Omental fat pad (tissue), 4 donors: ENCODE results near the gene NOTCH3. TPM values are rescaled to one million over a fixed set of nuclear protein-coding genes. Genes with fewer than 3 reads are reported as not detected.

ENCODE experiments used
- ATAC-seq: fragments of 150-250 bp; one replicate; pipeline ENCODE4 v1.9.1; 2016; ENCODE audit warnings: mild to moderate bottlenecking, moderate library complexity; ENCODE audit not compliant: low FRiP score
- DNase-seq: peaks from one replicate; pipeline ENCODE4 v3.0.0-alpha.2; 2019; ENCODE audit warnings: low spot score
- CTCF ChIP-seq, 3 donors: fragments of 450-650 bp; IDR thresholded peaks; one replicate each; pipeline ENCODE4 v1.5.1; 2016 to 2017; ENCODE audit warnings: antibody characterized with exemption in 3 of 3, mild to moderate bottlenecking in 3 of 3, moderate library complexity in 2 of 3
- total RNA-seq, 4 donors: library from RNA; depleted of rRNA; stranded (reverse); fragments of >200 nt; gene quantifications; one replicate each; pipeline ENCODE4 v1.1.0, GENCODE V29; 2016

The NOTCH3 gene
- total RNA-seq, 4 donors from 2014 or later: 6.1 to 82.8 (median 24.4) TPM

DNA sequence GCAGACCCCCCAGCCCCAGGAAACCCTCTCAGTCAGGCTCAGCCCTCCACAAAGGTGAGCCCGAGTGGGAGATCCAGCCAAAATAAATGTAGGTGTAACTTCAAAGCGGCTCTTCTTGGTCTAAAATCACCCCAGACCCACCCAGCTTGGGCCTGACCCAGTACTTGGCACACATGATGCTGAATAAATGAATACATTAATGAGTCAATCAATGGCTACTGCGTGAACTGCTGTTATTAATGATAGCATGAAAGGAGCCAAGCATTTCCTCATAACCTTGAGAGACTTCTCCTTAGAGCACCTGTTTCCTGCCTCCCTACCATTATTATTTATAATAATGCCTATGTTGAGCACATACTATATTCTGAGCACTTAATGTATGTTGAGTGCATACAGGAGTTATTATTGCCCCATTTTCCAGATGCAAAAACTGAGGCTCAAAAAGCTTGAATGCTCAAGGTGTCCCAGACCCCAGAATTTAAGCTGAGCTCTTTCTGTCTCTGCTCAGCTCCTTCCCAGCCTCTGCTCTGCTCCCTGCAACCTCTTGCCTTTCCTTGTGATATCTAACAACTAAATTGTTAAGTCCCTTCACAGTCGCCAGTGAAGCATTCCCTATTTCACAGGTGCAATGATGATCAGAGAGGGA lies 4.3 kb downstream of the NOTCH3 start:
- no peak for TF ChIP-seq CTCF (IDR thresholded peaks at IDR 0.05)
- DNase-seq: no peak

DNA sequence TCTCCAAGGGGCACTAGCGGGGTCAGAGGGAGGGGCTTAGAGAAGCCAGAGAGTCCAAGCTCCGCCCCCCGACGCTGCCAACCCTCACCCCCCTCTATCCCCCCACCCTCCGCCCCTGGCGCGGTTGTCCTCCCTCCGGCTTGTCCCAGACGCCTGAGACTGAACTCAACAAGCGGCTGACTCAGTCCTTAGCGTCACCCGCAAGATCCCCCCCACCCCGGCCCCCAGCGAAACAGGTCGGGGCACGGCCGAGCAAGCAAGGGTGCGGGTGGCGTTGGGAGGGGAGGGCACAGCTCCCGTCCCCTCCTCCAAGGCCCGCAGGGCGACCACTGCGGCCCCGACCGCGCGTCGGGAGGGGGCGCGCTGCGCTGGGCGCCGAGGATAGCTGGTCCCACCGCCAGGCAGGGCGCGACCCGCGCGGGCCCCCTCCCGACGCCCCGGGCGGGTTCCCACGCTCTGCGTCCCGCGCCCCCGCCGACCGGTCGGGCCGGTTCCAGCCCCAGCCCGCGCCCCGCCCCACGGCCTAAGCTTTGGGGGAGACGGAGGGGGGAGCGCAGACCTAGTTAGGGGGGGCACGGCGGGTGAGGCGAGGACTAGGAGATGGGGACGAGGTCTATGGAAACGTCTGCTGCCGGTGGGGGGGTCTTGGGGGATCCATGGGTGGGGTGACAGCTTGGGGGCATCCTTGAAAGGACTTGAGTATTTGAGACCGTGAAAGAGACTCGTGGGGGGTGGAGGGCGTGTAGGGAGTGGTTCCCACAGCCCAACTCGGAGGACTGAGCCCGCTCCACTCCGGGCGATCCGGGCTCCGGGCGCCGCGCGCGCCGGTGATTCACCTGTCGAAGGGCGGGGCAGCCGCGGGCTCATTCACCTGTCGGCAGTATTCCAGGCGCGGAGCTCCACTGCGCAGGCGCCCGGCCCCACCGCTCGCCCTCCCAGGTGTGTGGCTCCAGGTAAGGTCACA lies 5.1 kb downstream of the NOTCH3 start:
- no peak for TF ChIP-seq CTCF (IDR thresholded peaks at IDR 0.05)
- ATAC-seq (no peak), DNase-seq (no peak)

More for the DNA sequence above, 4.3 kb downstream of the NOTCH3 start:
- no peak for ATAC-seq

DNA sequence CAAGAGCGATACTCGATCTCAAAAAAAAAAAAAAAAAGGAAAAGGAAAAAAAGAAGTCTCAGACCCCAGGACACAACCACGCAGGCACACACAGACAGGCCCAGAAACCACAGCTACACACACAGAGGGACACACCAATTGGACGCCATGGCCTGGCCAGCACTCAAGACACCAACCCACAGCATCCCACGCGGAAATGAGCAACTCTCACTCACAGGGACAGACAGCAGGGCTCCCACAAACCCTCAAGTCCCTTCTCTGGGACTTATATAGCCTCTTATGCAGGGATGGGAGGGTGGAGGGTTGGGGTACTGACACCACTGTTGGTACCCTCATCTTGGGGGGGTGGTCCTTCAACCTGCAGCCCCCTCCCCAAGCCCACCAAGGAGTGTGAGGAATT lies 5.9 kb downstream of the NOTCH3 start:
- ATAC-seq (no peak), DNase-seq (no peak)
- TF ChIP-seq CTCF (IDR thresholded peaks at IDR 0.05): no peak

DNA sequence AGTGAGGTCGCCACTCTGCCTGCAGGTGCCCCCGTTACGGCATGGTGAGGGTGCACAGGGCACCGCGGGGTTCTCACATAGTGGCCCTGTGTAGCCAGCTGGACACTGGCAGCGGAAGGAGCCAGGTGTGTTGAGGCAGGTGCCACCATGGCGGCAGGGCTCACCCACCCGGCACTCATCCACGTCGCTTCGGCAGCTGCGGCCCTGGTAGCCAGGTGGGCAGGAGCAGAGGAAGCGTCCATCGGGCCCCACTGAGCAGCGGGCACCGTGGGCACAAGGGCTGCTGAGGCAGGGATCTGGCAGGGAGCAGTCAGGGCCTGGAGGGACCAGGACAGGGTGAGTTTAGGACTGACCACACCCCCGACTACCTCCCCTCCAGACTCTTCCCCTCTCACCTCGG lies 8.8 kb downstream of the NOTCH3 start:
- no peak for TF ChIP-seq CTCF (IDR thresholded peaks at IDR 0.05)
- ATAC-seq (no peak), DNase-seq (no peak)

GRCh38 chr19:15191514-15191913 lies 9.3 kb downstream of the NOTCH3 start:
- DNase-seq: no peak
- no peak for ATAC-seq
- no peak for TF ChIP-seq CTCF (IDR thresholded peaks at IDR 0.05)

DNA sequence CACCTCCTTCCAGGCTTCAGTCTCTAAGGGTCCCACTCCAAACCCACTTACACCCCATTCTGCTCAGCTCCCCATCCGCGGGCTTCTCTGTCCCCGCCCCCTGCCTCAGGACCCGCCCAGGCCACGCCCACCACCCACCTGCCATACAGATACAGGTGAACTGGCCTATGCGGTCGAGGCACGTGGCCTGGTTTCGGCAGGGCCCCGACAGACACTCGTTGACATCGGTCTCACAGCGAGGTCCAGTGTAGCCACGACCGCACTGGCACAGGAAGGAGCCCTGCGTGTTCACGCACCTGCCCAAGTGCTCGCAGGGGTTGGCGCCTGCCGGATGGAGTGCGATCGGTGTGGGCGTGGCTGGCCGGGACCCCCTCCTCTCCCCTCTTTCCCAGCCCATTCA lies 11.9 kb downstream of the NOTCH3 start:
- no peak for ATAC-seq
- no peak for TF ChIP-seq CTCF (IDR thresholded peaks at IDR 0.05)
- DNase-seq: no peak
